WERI-Rb-1 (cell line): ENCODE results near the gene CNTFR.

Experiments used
- DNase-seq: peaks from one replicate; pipeline ENCODE4 v3.0.0-alpha.2; 2020
- H3K27ac ChIP-seq: fragments of 250-450 bp; sonication (Bioruptor Pico); 2 replicates; pipeline ENCODE4 v1.5.1; 2020; ENCODE audit warnings: mild to moderate bottlenecking, moderate library complexity
- H3K27me3 ChIP-seq: fragments of 250-450 bp; sonication (Bioruptor Pico); 2 replicates; pipeline ENCODE4 v1.5.1; 2021; ENCODE audit warnings: mild to moderate bottlenecking, low read depth, moderate library complexity; ENCODE audit not compliant: insufficient read depth, severe bottlenecking
- H3K36me3 ChIP-seq: fragments of 250-450 bp; sonication (Bioruptor Pico); 2 replicates; pipeline ENCODE4 v1.5.1; 2020; ENCODE audit warnings: mild to moderate bottlenecking, moderate library complexity
- H3K4me3 ChIP-seq: 2 replicates; pipeline ENCODE4 v1.5.1; 2011; ENCODE audit warnings: low read depth, mild to moderate bottlenecking, control low read depth, low read length
- H3K9me3 ChIP-seq: fragments of 250-450 bp; sonication (Bioruptor Pico); 2 replicates; pipeline ENCODE4 v1.5.1; 2021; ENCODE audit warnings: mild to moderate bottlenecking, moderate library complexity; ENCODE audit not compliant: severe bottlenecking
- CTCF ChIP-seq: IDR thresholded peaks from 2 replicates; pipeline ENCODE4 v1.5.1; 2011; ENCODE audit warnings: low read depth, mild to moderate bottlenecking, control low read depth, inconsistent platforms, low read length

Gene CNTFR

GRCh38 chr9:34592895-34593601 lies 3.5 kb upstream of the CNTFR start:
- Histone ChIP-seq H3K4me3 (no peak overlapping the region), H3K27ac (no peak overlapping the region), H3K36me3 (no peaks in the 10 kb centered on the region), H3K27me3 (peaks cover 15% of the 10 kb centered on the region), H3K9me3 (no peaks in the 10 kb centered on the region)
- TF ChIP-seq CTCF = no peak
- DNase-seq = no peak

- H3K9me3 ChIP-seq = no peaks in the 10 kb centered on the region
- no peak overlapping the region for H3K4me3 ChIP-seq
- TF ChIP-seq CTCF = no peak
- no peak overlapping the region for H3K27ac ChIP-seq
- no peak for DNase-seq
- no peaks in the 10 kb centered on the region for H3K36me3 ChIP-seq
- peaks cover 15% of the 10 kb centered on the region for H3K27me3 ChIP-seq
These were observed 2.7 kb upstream of the CNTFR start for GRCh38 chr9:34591917-34592866.

GRCh38 chr9:34591248-34591916 lies 1.9 kb upstream of the CNTFR start:
- Histone ChIP-seq H3K27ac (no peak overlapping the region), H3K9me3 (no peaks in the 10 kb centered on the region), H3K4me3 (peak overlapping the region; percentile 33), H3K27me3 (peaks cover 15% of the 10 kb centered on the region), H3K36me3 (no peaks in the 10 kb centered on the region)
- TF ChIP-seq CTCF = peak; percentile 97
- peak; percentile 84 for DNase-seq

- DNase-seq = peak; percentile 48
- H3K4me3 ChIP-seq = peak overlapping the region; percentile 75
- no peaks in the 10 kb centered on the region for H3K36me3 ChIP-seq
- H3K9me3 ChIP-seq = no peaks in the 10 kb centered on the region
- peak overlapping the region; percentile 44; the same call in 1 of the 2 replicates for H3K27ac ChIP-seq
- H3K27me3 ChIP-seq = peaks cover 15% of the 10 kb centered on the region
- no peak for TF ChIP-seq CTCF
These were observed 1.1 kb upstream of the CNTFR start for GRCh38 chr9:34590381-34591247.
